ENCODE results near the gene GPC5.
"Not testable (repeated sequence)": the region's sequence is repeated elsewhere in the genome, so short reads cannot be mapped to it uniquely, and the experiment has no call there.

Gene GPC5

DNA sequence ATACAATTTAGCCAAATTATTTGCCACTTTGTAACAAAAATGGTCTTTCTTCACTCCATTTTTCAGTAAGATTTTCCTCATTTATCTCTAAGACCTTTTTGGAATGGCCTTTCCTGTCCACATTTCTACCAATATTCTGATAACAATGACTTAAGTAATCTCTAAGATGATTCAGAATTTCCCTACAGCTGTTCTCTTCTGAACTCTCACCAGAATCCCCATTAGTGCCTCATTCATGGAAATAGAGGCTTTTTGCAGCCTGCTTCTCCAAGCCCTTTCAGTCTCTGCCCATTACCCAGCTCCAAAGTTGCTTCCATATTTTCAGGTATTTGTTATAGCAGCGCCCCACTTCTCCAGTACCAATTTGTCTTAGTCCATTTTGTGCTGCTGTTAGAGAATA lies 867.0 kb downstream of the GPC5 start:
- H3K27me3 ChIP-seq (ENCODE audit: insufficient read depth, insufficient read length): no peaks in the 10 kb centered on the region
- H3K4me3 ChIP-seq (ENCODE audit: insufficient read length, low read depth): no peak overlapping the region
- TF ChIP-seq SUZ12 (IDR thresholded peaks at IDR 0.05; ENCODE audit: extremely low read depth, insufficient read depth, insufficient read length): no peak
- TF ChIP-seq ZNF274 (IDR thresholded peaks at IDR 0.05; ENCODE audit: low read depth, low read length): no peak
- no peak for TF ChIP-seq YY1 (IDR thresholded peaks at IDR 0.05; ENCODE audit: insufficient read depth, insufficient read length)
- no peaks in the 10 kb centered on the region for H3K4me1 ChIP-seq (ENCODE audit: insufficient read depth, insufficient read length)
- H3K9me3 ChIP-seq (ENCODE audit: insufficient read depth, low read length): no peaks in the 10 kb centered on the region
- H3K9ac ChIP-seq (ENCODE audit: insufficient read length, low read depth): no peak overlapping the region
- no peaks in the 10 kb centered on the region for H3K36me3 ChIP-seq (ENCODE audit: insufficient read depth, insufficient read length, low read length)
- no peak for DNase-seq (ENCODE audit: low read depth, low spot score)

DNA sequence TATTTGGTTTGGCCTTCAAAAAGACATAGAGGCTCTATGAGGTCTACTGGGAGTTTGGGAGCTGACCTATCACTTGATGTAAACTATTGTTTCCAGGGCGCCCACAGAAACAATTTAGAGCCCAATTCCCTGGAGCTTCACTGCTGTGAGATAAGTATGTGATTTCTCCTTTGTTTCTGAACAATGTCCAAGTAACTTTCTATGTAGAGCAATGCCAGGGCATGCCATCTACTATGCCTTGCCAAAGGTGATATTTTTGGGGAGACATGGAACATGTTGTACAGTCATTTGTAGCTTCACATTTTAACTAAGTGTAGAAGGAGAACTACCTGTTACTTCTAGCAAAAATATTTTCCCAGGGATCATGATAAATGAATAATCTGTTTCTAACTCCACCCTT lies 872.6 kb downstream of the GPC5 start:
- Histone ChIP-seq H3K9ac (ENCODE audit: insufficient read length, low read depth) (no peak overlapping the region), H3K36me3 (ENCODE audit: insufficient read depth, insufficient read length, low read length) (no peaks in the 10 kb centered on the region), H3K9me3 (ENCODE audit: insufficient read depth, low read length) (no peaks in the 10 kb centered on the region), H3K4me1 (ENCODE audit: insufficient read depth, insufficient read length) (no peaks in the 10 kb centered on the region), H3K27me3 (ENCODE audit: insufficient read depth, insufficient read length) (no peaks in the 10 kb centered on the region), H3K4me3 (ENCODE audit: insufficient read length, low read depth) (no peak overlapping the region)
- DNase-seq (ENCODE audit: low read depth, low spot score): no peak
- no peak for TF ChIP-seq SUZ12 (IDR thresholded peaks at IDR 0.05; ENCODE audit: extremely low read depth, insufficient read depth, insufficient read length)
- TF ChIP-seq YY1 (IDR thresholded peaks at IDR 0.05; ENCODE audit: insufficient read depth, insufficient read length): no peak
- no peak for TF ChIP-seq ZNF274 (IDR thresholded peaks at IDR 0.05; ENCODE audit: low read depth, low read length)

GRCh38 chr13:92272177-92272576 lies 873.8 kb downstream of the GPC5 start:
- Histone ChIP-seq H3K9me3 (ENCODE audit: insufficient read depth, low read length) (no peaks in the 10 kb centered on the region), H3K27me3 (ENCODE audit: insufficient read depth, insufficient read length) (no peaks in the 10 kb centered on the region), H3K36me3 (ENCODE audit: insufficient read depth, insufficient read length, low read length) (no peaks in the 10 kb centered on the region), H3K4me3 (ENCODE audit: insufficient read length, low read depth) (no peak overlapping the region), H3K4me1 (ENCODE audit: insufficient read depth, insufficient read length) (no peaks in the 10 kb centered on the region), H3K9ac (ENCODE audit: insufficient read length, low read depth) (no peak overlapping the region)
- no peak for TF ChIP-seq ZNF274 (IDR thresholded peaks at IDR 0.05; ENCODE audit: low read depth, low read length)
- TF ChIP-seq YY1 (IDR thresholded peaks at IDR 0.05; ENCODE audit: insufficient read depth, insufficient read length): no peak
- TF ChIP-seq SUZ12 (IDR thresholded peaks at IDR 0.05; ENCODE audit: extremely low read depth, insufficient read depth, insufficient read length): no peak
- no peak for DNase-seq (ENCODE audit: low read depth, low spot score)

GRCh38 chr13:92280986-92281385 lies 882.6 kb downstream of the GPC5 start:
- H3K36me3 ChIP-seq (ENCODE audit: insufficient read depth, insufficient read length, low read length); H3K4me1 ChIP-seq (ENCODE audit: insufficient read depth, insufficient read length); H3K27me3 ChIP-seq (ENCODE audit: insufficient read depth, insufficient read length); H3K4me3 ChIP-seq (ENCODE audit: insufficient read length, low read depth); H3K9me3 ChIP-seq (ENCODE audit: insufficient read depth, low read length); DNase-seq (ENCODE audit: low read depth, low spot score); H3K9ac ChIP-seq (ENCODE audit: insufficient read length, low read depth): not testable (repeated sequence)

DNA sequence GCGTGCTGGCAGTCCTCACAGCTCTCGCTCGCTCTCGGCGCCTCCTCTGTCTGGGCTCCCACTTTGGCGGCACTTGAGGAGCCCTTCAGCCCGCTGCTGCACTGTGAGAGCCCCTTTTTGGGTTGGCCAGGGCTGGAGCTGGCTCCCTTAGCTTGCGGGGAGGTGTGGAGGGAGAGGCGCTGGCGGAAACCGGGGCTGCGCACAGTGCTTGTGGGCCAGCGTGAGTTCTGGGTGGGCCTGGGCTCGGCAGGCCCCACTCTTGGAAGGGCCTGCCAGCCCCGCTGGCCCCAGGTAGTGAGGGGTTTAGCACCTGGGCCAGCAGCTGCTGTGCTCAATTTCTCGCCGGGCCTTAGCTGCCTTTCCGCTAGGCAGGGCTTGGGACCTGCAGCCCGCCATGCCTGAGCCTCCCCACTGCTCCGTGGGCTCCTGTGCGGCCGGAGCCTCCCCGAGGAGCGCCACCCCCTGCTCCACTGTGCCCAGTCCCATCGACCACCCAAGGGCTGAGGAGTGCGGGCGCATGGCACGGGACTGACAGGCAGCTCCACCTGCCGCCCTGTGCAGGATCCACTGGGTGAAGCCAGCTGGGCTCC lies 892.4 kb downstream of the GPC5 start:
- H3K36me3 ChIP-seq (ENCODE audit: insufficient read depth, insufficient read length, low read length); H3K27me3 ChIP-seq (ENCODE audit: insufficient read depth, insufficient read length); H3K4me3 ChIP-seq (ENCODE audit: insufficient read length, low read depth); DNase-seq (ENCODE audit: low read depth, low spot score); H3K9me3 ChIP-seq (ENCODE audit: insufficient read depth, low read length); H3K9ac ChIP-seq (ENCODE audit: insufficient read length, low read depth); H3K4me1 ChIP-seq (ENCODE audit: insufficient read depth, insufficient read length): not testable (repeated sequence)

- H3K9ac ChIP-seq (ENCODE audit: insufficient read length, low read depth); H3K4me3 ChIP-seq (ENCODE audit: insufficient read length, low read depth); DNase-seq (ENCODE audit: low read depth, low spot score); H3K4me1 ChIP-seq (ENCODE audit: insufficient read depth, insufficient read length); H3K9me3 ChIP-seq (ENCODE audit: insufficient read depth, low read length); H3K27me3 ChIP-seq (ENCODE audit: insufficient read depth, insufficient read length); H3K36me3 ChIP-seq (ENCODE audit: insufficient read depth, insufficient read length, low read length): not testable (repeated sequence)
Measured at GRCh38 chr13:92294533-92294932, 896.1 kb downstream of the GPC5 start.

DNA sequence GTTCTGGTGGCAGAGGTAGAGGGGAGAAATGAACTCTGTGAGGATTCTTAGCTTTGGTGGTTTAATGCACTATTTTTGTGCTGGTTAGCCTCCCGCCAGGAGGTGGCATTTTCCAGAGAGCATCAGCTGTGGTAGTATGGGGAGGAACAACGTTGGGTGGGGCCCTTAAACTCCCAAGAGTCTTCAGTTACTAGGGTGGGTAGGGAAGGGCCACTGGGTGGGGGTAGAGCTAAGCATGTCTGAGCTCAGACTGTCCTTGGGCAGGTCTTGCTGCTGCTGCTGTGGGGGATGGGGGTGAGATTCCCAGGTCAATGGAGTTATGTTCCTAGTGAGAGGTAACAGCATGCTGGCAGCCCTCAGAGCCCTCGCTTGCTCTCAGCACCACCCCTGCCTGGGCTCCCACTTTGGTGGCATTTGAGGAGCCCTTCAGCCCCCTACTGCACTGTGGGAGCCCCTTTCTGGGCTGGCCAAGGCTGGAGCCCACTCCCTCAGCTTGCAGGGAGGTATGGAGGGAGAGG lies 897.8 kb downstream of the GPC5 start:
- not testable (repeated sequence) for H3K27me3 ChIP-seq (ENCODE audit: insufficient read depth, insufficient read length); H3K4me3 ChIP-seq (ENCODE audit: insufficient read length, low read depth); H3K36me3 ChIP-seq (ENCODE audit: insufficient read depth, insufficient read length, low read length); H3K4me1 ChIP-seq (ENCODE audit: insufficient read depth, insufficient read length); DNase-seq (ENCODE audit: low read depth, low spot score); H3K9ac ChIP-seq (ENCODE audit: insufficient read length, low read depth); H3K9me3 ChIP-seq (ENCODE audit: insufficient read depth, low read length)
